VCaP (cell line): ENCODE results near the gene ICA1.

Experiments used
- H3K27ac ChIP-seq: fragments of 450-650 bp; 2 replicates; pipeline ENCODE4 v1.5.1; 2017
- CTCF ChIP-seq: fragments of 450-650 bp; conservative IDR thresholded peaks from 2 replicates; pipeline ENCODE4 v1.5.1; 2017; ENCODE audit warnings: mild to moderate bottlenecking, moderate library complexity

ICA1 gene

DNA sequence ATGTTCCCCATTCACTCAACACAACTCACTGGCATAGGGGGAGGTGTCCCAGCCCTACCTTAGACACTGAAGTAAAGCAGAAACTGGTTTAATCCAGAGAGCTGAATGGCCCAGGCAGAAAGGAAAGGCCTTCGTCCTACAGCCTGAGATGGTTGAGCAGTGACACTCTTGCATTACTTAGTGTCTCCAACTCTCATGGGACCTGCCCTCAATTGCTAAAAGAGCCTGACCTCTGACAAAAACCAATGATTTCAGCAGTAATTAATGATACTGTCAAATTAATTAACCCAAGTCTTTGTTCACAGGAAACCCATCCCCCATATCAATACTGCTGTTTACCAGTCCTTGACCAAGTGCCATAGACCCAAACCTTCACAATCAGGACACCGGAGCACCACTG lies 48.6 kb downstream of the ICA1 start:
- peak overlapping the region; percentile 61 for H3K27ac ChIP-seq
- no peak for TF ChIP-seq CTCF

- peak overlapping the region; percentile 61 for H3K27ac ChIP-seq
- TF ChIP-seq CTCF, result no peak
Measured at GRCh38 chr7:8212638-8213037, 49.3 kb downstream of the ICA1 start.

GRCh38 chr7:8211725-8212096 lies 50.3 kb downstream of the ICA1 start:
- H3K27ac ChIP-seq, result peak overlapping the region; percentile 61
- no peak for TF ChIP-seq CTCF

- no peak for TF ChIP-seq CTCF
- H3K27ac ChIP-seq, result peak overlapping the region; percentile 61; the same call in 1 of the 2 replicates
Measured at GRCh38 chr7:8210845-8211724, 50.9 kb downstream of the ICA1 start.

GRCh38 chr7:8209353-8209752 lies 52.6 kb downstream of the ICA1 start:
- no peak for TF ChIP-seq CTCF
- no peak overlapping the region for H3K27ac ChIP-seq

GRCh38 chr7:8208816-8209215 lies 53.2 kb downstream of the ICA1 start:
- no peak for TF ChIP-seq CTCF
- H3K27ac ChIP-seq, result no peak overlapping the region

GRCh38 chr7:8206956-8207355 lies 55.0 kb downstream of the ICA1 start:
- TF ChIP-seq CTCF, result no peak
- no peak overlapping the region for H3K27ac ChIP-seq
